A549 (cell line): ENCODE results near the gene RNF207. TPM values are rescaled to one million over a fixed set of nuclear protein-coding genes. Genes with fewer than 3 reads are reported as not detected.

Experiments
- ATAC-seq, 2 experiments: fragments of 200-7000 bp in 1 of 2; fragments of >200 bp in 1 of 2; cut with Nextera tagmentation in 1 of 2; cut with Tn5 transposase in 1 of 2; 3 replicates each; pipeline versions ENCODE4 v1.8.0 to v1.9.1; 2018 to 2020; ENCODE audit warnings: mild to moderate bottlenecking in 1 of 2, moderate library complexity in 1 of 2
- CTCF ChIA-PET: fragments of 300-600 bp; sonication (Branson Sonifier 250); formaldehyde crosslinking; extraction: SDS; loops from one replicate; lab custom pipeline; 2021; ENCODE audit warnings: antibody characterized with exemption, inconsistent platforms; lab: Yijun Ruan, JAX
- POLR2A ChIA-PET: fragments of 350-600 bp; formaldehyde crosslinking; extraction: SDS; loops from one replicate; lab custom pipeline; 2021; ENCODE audit warnings: antibody characterized with exemption, inconsistent platforms; lab: Yijun Ruan, JAX
- DNase-seq, 2 experiments: peaks; one replicate each; pipeline versions ENCODE4 v3.0.0 to v3.0.0-alpha.2; 2011 to 2016; ENCODE audit warnings: low read depth in 1 of 2, low spot score in 1 of 2
- FAIRE-seq: peaks from 2 replicates; lab custom pipeline; 2011; peaks lifted over from hg19 to GRCh38; lab: Jason Lieb, UNC
- H3K27ac ChIP-seq, 2 experiments: fragments of >200 bp; sonication (Bioruptor Twin); formaldehyde crosslinking; 3 replicates each; pipeline ENCODE4 v1.5.1; 2016 to 2017
- H3K4me1 ChIP-seq: fragments of >200 bp; sonication (Bioruptor Twin); formaldehyde crosslinking; 3 replicates; pipeline ENCODE4 v1.6.1; 2016
- H3K4me2 ChIP-seq: fragments of >200 bp; sonication (Bioruptor Twin); formaldehyde crosslinking; 3 replicates; pipeline ENCODE4 v1.6.1; 2016
- H3K4me3 ChIP-seq: fragments of >200 bp; sonication (Bioruptor Twin); formaldehyde crosslinking; 3 replicates; pipeline ENCODE4 v1.5.1; 2016
- H3K9me3 ChIP-seq: fragments of >200 bp; sonication (Bioruptor Twin); formaldehyde crosslinking; 3 replicates; pipeline ENCODE4 v1.6.1; 2016
- CBX8 ChIP-seq: fragments of 200-600 bp; sonication (generic); IDR thresholded peaks from 2 replicates; pipeline ENCODE4 v1.6.1; 2016
- CEBPB ChIP-seq, 2 experiments: fragments of >200 bp in 1 of 2; sonication (Bioruptor Twin) in 1 of 2; formaldehyde crosslinking in 1 of 2; IDR thresholded peaks; 2 replicates each; pipeline ENCODE4 v1.6.1; 2012 to 2016
- CHD2 ChIP-seq: fragments of 150-350 bp; IDR thresholded peaks from 2 replicates; pipeline ENCODE4 v1.6.1; 2014; ENCODE audit warnings: low read length; ENCODE audit not compliant: partially characterized antibody
- EP300 ChIP-seq, 2 experiments: fragments of >200 bp; sonication (Bioruptor Twin); formaldehyde crosslinking; IDR thresholded peaks; 2 replicates in 1 of 2; 3 replicates in 1 of 2; pipeline ENCODE4 v1.6.1; 2016 to 2017
- ESRRA ChIP-seq: fragments of 150-350 bp; IDR thresholded peaks from 2 replicates; pipeline ENCODE4 v1.6.1; 2014; ENCODE audit warnings: mild to moderate bottlenecking, low read length, borderline replicate concordance
- FOXS1 ChIP-seq: fragments of 250-450 bp; sonication (Bioruptor Pico); IDR thresholded peaks from 2 replicates; pipeline ENCODE4 v1.5.0; 2020; ENCODE audit warnings: mild to moderate bottlenecking, moderate library complexity
- HDAC2 ChIP-seq: fragments of 200-600 bp; sonication (generic); IDR thresholded peaks from 2 replicates; pipeline ENCODE4 v1.6.1; 2016
- HEYL ChIP-seq: fragments of 250-450 bp; sonication (Bioruptor Pico); IDR thresholded peaks from 2 replicates; pipeline ENCODE4 v1.8.0; 2021; ENCODE audit warnings: mild to moderate bottlenecking, moderate library complexity
- JUNB ChIP-seq: fragments of >200 bp; sonication (Bioruptor Twin); formaldehyde crosslinking; IDR thresholded peaks from 2 replicates; pipeline ENCODE4 v1.6.1; 2016
- KDM1A ChIP-seq: fragments of 200-600 bp; sonication (generic); IDR thresholded peaks from 2 replicates; pipeline ENCODE4 v1.6.1; 2016; ENCODE audit warnings: low read depth, mild to moderate bottlenecking
- KDM5A ChIP-seq: fragments of 200-600 bp; sonication (generic); IDR thresholded peaks from 2 replicates; pipeline ENCODE4 v1.6.1; 2016; ENCODE audit warnings: antibody characterized with exemption, mild to moderate bottlenecking
- MAFK ChIP-seq: fragments of 450-650 bp; IDR thresholded peaks from 2 replicates; pipeline ENCODE4 v1.6.1; 2014; ENCODE audit not compliant: partially characterized antibody
- MAZ ChIP-seq: fragments of 150-350 bp; IDR thresholded peaks from 2 replicates; pipeline ENCODE4 v1.6.1; 2014; ENCODE audit warnings: antibody characterized with exemption, low read depth, low read length, borderline replicate concordance
- NPAS2 ChIP-seq: fragments of 250-450 bp; sonication (Bioruptor Pico); IDR thresholded peaks from 2 replicates; pipeline ENCODE4 v1.8.0; 2022; ENCODE audit warnings: mild to moderate bottlenecking, moderate library complexity, borderline replicate concordance
- NR3C1 ChIP-seq: fragments of >200 bp; sonication (Bioruptor Twin); formaldehyde crosslinking; IDR thresholded peaks from 3 replicates; pipeline ENCODE4 v1.6.1; 2017
- PBX3 ChIP-seq: IDR thresholded peaks from 2 replicates; pipeline ENCODE4 v1.6.1; 2012
- PHF8 ChIP-seq: fragments of 200-600 bp; sonication (generic); IDR thresholded peaks from 2 replicates; pipeline ENCODE4 v1.6.1; 2016; ENCODE audit warnings: low read depth, mild to moderate bottlenecking, antibody characterized with exemption, moderate library complexity, borderline replicate concordance
- POLR2A ChIP-seq: IDR thresholded peaks from 2 replicates; pipeline ENCODE4 v1.6.1; 2012; ENCODE audit warnings: mild to moderate bottlenecking, low read length
- REST ChIP-seq: fragments of 200-600 bp; sonication (generic); IDR thresholded peaks from 2 replicates; pipeline ENCODE4 v1.6.1; 2016; ENCODE audit warnings: antibody characterized with exemption, mild to moderate bottlenecking, moderate library complexity
- RFX5 ChIP-seq: fragments of 450-650 bp; IDR thresholded peaks from 2 replicates; pipeline ENCODE4 v1.7.1; 2014; ENCODE audit warnings: antibody characterized with exemption, mild to moderate bottlenecking, moderate library complexity
- TFCP2L1 ChIP-seq: fragments of 250-450 bp; sonication (Bioruptor Pico); IDR thresholded peaks from 2 replicates; pipeline ENCODE4 v1.5.0; 2021; ENCODE audit warnings: mild to moderate bottlenecking
- TP53 ChIP-seq: fragments of 250-450 bp; sonication (Bioruptor Pico); IDR thresholded peaks from 2 replicates; pipeline ENCODE4 v1.5.0; 2021; ENCODE audit warnings: mild to moderate bottlenecking, moderate library complexity
- USF2 ChIP-seq: fragments of 450-650 bp; IDR thresholded peaks from 2 replicates; pipeline ENCODE4 v1.6.1; 2014; ENCODE audit warnings: antibody characterized with exemption
- ZFP36 ChIP-seq: fragments of 450-650 bp; IDR thresholded peaks from 2 replicates; pipeline ENCODE4 v1.6.1; 2014; ENCODE audit warnings: borderline replicate concordance; ENCODE audit not compliant: partially characterized antibody
- ZNF302 ChIP-seq: fragments of 250-450 bp; sonication (Bioruptor Pico); IDR thresholded peaks from 2 replicates; pipeline ENCODE4 v1.9.0; 2021; ENCODE audit warnings: inconsistent platforms, mild to moderate bottlenecking, moderate library complexity
- WGBS: methylation state at CpG from one replicate; pipeline ENCODE4 v1.1.6; 2017; ENCODE audit errors: missing lambda C conversion rate; 5-methylcytosine and 5-hydroxymethylcytosine counted together
- polyA plus RNA-seq, 4 experiments: library from polyadenylated mRNA; depleted of rRNA in 3 of 4; stranded (reverse); fragments of >200 nt; fragmentation: RNase III in 1 of 4; extraction: RNeasy Plus Mini Kit Qiagen cat#74134 plus additional on column Dnase treatment in 1 of 4; gene quantifications; 2 replicates in 3 of 4; 3 replicates in 1 of 4; pipeline ENCODE4 v1.2.3, GENCODE V29; 2011 to 2017
- TF ChIP-seq, protein P1 (sequence below): fragments of 250-450 bp; sonication (Bioruptor Pico); IDR thresholded peaks from 2 replicates; pipeline ENCODE4 v1.5.0; 2020; ENCODE audit warnings: low read depth, mild to moderate bottlenecking, moderate library complexity

The RNF207 gene
- polyA plus RNA-seq, 2 of the 4 experiments (the other 2 are of a cell fraction), result 11.3 to 24.6 TPM

- TF ChIP-seq USF2 (no peak), CEBPB (IDR thresholded peaks at IDR 0.05) (no peak), PBX3 (no peak), PHF8 (no peak), HDAC2 (no peak), ESRRA (no peak), KDM5A (no peak), FOXS1 (no peak), CBX8 (no peak), POLR2A (no peak), MAFK (no peak), KDM1A (no peak)
- TF ChIP-seq, protein P1, sequence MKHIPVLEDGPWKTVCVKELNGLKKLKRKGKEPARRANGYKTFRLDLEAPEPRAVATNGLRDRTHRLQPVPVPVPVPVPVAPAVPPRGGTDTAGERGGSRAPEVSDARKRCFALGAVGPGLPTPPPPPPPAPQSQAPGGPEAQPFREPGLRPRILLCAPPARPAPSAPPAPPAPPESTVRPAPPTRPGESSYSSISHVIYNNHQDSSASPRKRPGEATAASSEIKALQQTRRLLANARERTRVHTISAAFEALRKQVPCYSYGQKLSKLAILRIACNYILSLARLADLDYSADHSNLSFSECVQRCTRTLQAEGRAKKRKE (CRISPR knock-in tag), result no peak
These were observed 569 bp downstream of the RNF207 start for GRCh38 chr1:6206520-6206855.

GRCh38 chr1:6207075-6207885 is 1.4 kb downstream of the RNF207 start:
- DNase-seq, result no peak
- POLR2A ChIA-PET, result interaction anchor here (0.8 to 1.0 kb wide), 2 partner anchors 10 to 20 kb away, joined by 3 to 5 read pairs; no protein-coding TSS in a partner anchor
- peak overlapping the region; percentile 65 for H3K4me2 ChIP-seq
- TF ChIP-seq USF2, result no peak
- no peak for TF ChIP-seq CHD2
- no peak for TF ChIP-seq TFCP2L1 (CRISPR knock-in tag)
- TF ChIP-seq HEYL (CRISPR knock-in tag), result no peak
- no peak for TF ChIP-seq NPAS2 (CRISPR knock-in tag)
- no peak for TF ChIP-seq EP300 (IDR thresholded peaks at IDR 0.05)
- TF ChIP-seq TP53 (CRISPR knock-in tag), result no peak
- no peak for TF ChIP-seq ZNF302
- no peak for TF ChIP-seq JUNB
- TF ChIP-seq MAZ, result no peak
- no peak for TF ChIP-seq NR3C1
- TF ChIP-seq ZFP36, result no peak
- TF ChIP-seq RFX5, result no peak
- TF ChIP-seq PBX3, result no peak
- TF ChIP-seq REST, result no peak
- TF ChIP-seq, all 56 proteins: peak for 0
- CTCF ChIA-PET, result interaction anchor here (0.9 to 2.1 kb wide), 5 partner anchors 8 to 170 kb away, joined by 4 to 9 read pairs (median 5); no protein-coding TSS in a partner anchor
- 74% methylated on average over 7 of the region's 19 CpGs for WGBS
- ATAC-seq (no peak), FAIRE-seq (no peak)
- Histone ChIP-seq H3K27ac (peak overlapping the region; percentile 99 to 100; a peak in 5 of 6 replicates), H3K4me1 (peaks cover 9% of the 10 kb centered on the region), H3K4me3 (peak overlapping the region; percentile 93), H3K9me3 (no peaks in the 10 kb centered on the region)

More at GRCh38 chr1:6206520-6206855, 569 bp downstream of the RNF207 start:
- H3K4me3 ChIP-seq, result peak overlapping the region; percentile 93
- peak overlapping the region; percentile 99 to 100 for H3K27ac ChIP-seq
- H3K4me1 ChIP-seq, result peaks cover 9% of the 10 kb centered on the region
- no peaks in the 10 kb centered on the region for H3K9me3 ChIP-seq
- H3K4me2 ChIP-seq, result peak overlapping the region; percentile 65
- POLR2A ChIA-PET, result interaction anchor here (0.6 to 1.0 kb wide), 5 partner anchors 9 to 214 kb away, joined by 3 to 9 read pairs (median 3); partner anchors contain the start of gene ICMT
- DNase-seq (no peak), ATAC-seq (peak in 1 of 2 experiments; percentile 20; a peak in 3 of 6 replicates), FAIRE-seq (no peak)
- WGBS, result 20% methylated on average over 1 of the region's 25 CpGs
- CTCF ChIA-PET, result interaction anchor here (0.9 to 3.6 kb wide), 12 partner anchors 8 to 169 kb away, joined by 3 to 26 read pairs (median 6); partner anchors contain the start of gene ICMT
